Keratinocyte (primary cell): Measurements from ENCODE around the gene MARCHF10. TPM values are rescaled to one million over a fixed set of nuclear protein-coding genes. Genes with fewer than 3 reads are reported as not detected.

Experiments used
- DNase-seq: peaks from one replicate; pipeline ENCODE4 v3.0.0-alpha.2; 2011; ENCODE audit warnings: low read depth, missing footprints, low spot score
- FAIRE-seq: peaks from 2 replicates; lab custom pipeline; 2011; peaks lifted over from hg19 to GRCh38; lab: Jason Lieb, UNC
- H2AFZ ChIP-seq: 2 replicates; pipeline ENCODE4 v1.6.0; 2012; ENCODE audit warnings: low read length, control low read depth, inconsistent platforms; ENCODE audit not compliant: control insufficient read depth
- H3K27ac ChIP-seq: 2 replicates; pipeline ENCODE4 v1.5.1; 2011; ENCODE audit warnings: low read length; ENCODE audit not compliant: control insufficient read depth, insufficient read depth
- H3K27me3 ChIP-seq: 3 replicates; pipeline ENCODE4 v1.6.0; 2011; ENCODE audit warnings: low read length; ENCODE audit not compliant: control insufficient read depth, insufficient read depth; ENCODE audit errors: extremely low read depth
- H3K36me3 ChIP-seq, 2 experiments: 2 replicates in 1 of 2; 3 replicates in 1 of 2; pipeline ENCODE4 v1.5.1; 2011; ENCODE audit warnings: low read length in 2 of 2, mild to moderate bottlenecking in 1 of 2; ENCODE audit not compliant: control insufficient read depth in 2 of 2, insufficient read depth in 2 of 2; ENCODE audit errors: extremely low read depth in 1 of 2
- H3K4me1 ChIP-seq: 3 replicates; pipeline ENCODE4 v1.5.1; 2011; ENCODE audit warnings: low read length; ENCODE audit not compliant: control insufficient read depth, insufficient read depth; ENCODE audit errors: extremely low read depth
- H3K4me2 ChIP-seq: 3 replicates; pipeline ENCODE4 v1.6.0; 2011; ENCODE audit warnings: low read depth, low read length; ENCODE audit not compliant: control insufficient read depth, insufficient read depth; ENCODE audit errors: extremely low read depth
- H3K4me3 ChIP-seq, 3 experiments: fragments of 200-600 bp in 1 of 3; sonication (generic) in 1 of 3; 2 replicates in 2 of 3; 3 replicates in 1 of 3; pipeline ENCODE4 v1.5.1; 2011 to 2016; ENCODE audit warnings: low read length in 3 of 3, mild to moderate bottlenecking in 3 of 3, control low read depth in 2 of 3, inconsistent platforms in 1 of 3, low read depth in 1 of 3, mixed read lengths in 1 of 3, mixed run types in 1 of 3, moderate library complexity in 1 of 3; ENCODE audit not compliant: control insufficient read depth in 2 of 3, insufficient read depth in 2 of 3; ENCODE audit errors: extremely low read depth in 1 of 3
- H3K79me2 ChIP-seq: 2 replicates; pipeline ENCODE4 v1.6.0; 2012; ENCODE audit warnings: low read length; ENCODE audit not compliant: control insufficient read depth, insufficient read depth
- H3K9ac ChIP-seq: 3 replicates; pipeline ENCODE4 v1.6.0; 2011; ENCODE audit warnings: low read length; ENCODE audit not compliant: control insufficient read depth, insufficient read depth; ENCODE audit errors: extremely low read depth
- H3K9me1 ChIP-seq: 3 replicates; pipeline ENCODE4 v1.6.0; 2011; ENCODE audit warnings: low read length; ENCODE audit not compliant: control insufficient read depth, insufficient read depth; ENCODE audit errors: extremely low read depth
- H3K9me3 ChIP-seq: 2 replicates; pipeline ENCODE4 v1.5.1; 2012; ENCODE audit warnings: low read depth, low read length; ENCODE audit not compliant: control insufficient read depth
- H4K20me1 ChIP-seq: 3 replicates; pipeline ENCODE4 v1.6.0; 2011; ENCODE audit warnings: low read length; ENCODE audit not compliant: control insufficient read depth, insufficient read depth; ENCODE audit errors: extremely low read depth
- CTCF ChIP-seq, 3 experiments: IDR thresholded peaks in 1 of 3; conservative IDR thresholded peaks in 1 of 3; optimal IDR thresholded peaks in 1 of 3; 2 replicates in 2 of 3; 3 replicates in 1 of 3; pipeline versions ENCODE3 to v1.5.1; 2011; ENCODE audit warnings: low read length in 3 of 3, mild to moderate bottlenecking in 3 of 3, moderate library complexity in 2 of 3, control low read depth in 1 of 3, inconsistent platforms in 1 of 3; ENCODE audit not compliant: insufficient read depth in 2 of 3; ENCODE audit errors: extremely low read depth in 1 of 3
- EZH2 ChIP-seq: IDR thresholded peaks from one replicate; pipeline ENCODE4 v1.6.1; 2012; ENCODE audit warnings: inconsistent platforms, mild to moderate bottlenecking, low read length, moderate library complexity
- dilution Hi-C: fragments of 300-500 bp; cut with MboI; formaldehyde crosslinking; loops from one replicate; pipeline ENCODE4 v1.7.0; 2020; ENCODE audit warnings: low sequenced_read_pairs; ENCODE audit not compliant: extremely low pct_ligation_motif_present
- polyA plus RNA-seq, 5 experiments: library from polyadenylated mRNA; depleted of rRNA in 3 of 5; stranded (reverse) in 3 of 5; stranded (forward) in 1 of 5; unstranded in 1 of 5; fragments of >200 nt; gene quantifications; 1 replicate in 1 of 5; 2 replicates in 3 of 5; 3 replicates in 1 of 5; pipeline versions ENCODE4 v1.2.1 to v1.2.3, GENCODE V29; 2011 to 2012; ENCODE audit warnings: missing spikeins in 2 of 5, low read depth in 1 of 5, low replicate concordance in 1 of 5

MARCHF10 gene
- polyA plus RNA-seq, 1 donor (not counting 4 experiments of a cell fraction or from before 2014, with no cell fraction given): not detected

- Histone ChIP-seq H3K4me3 (no peak overlapping the region), H3K36me3 (peaks cover 0 to 8% of the 10 kb centered on the region in 2 experiments), H3K9me3 (no peaks in the 10 kb centered on the region), H2AFZ (no peak overlapping the region), H3K79me2 (no peaks in the 10 kb centered on the region), H3K9ac (no peak overlapping the region), H4K20me1 (no peaks in the 10 kb centered on the region), H3K9me1 (no peaks in the 10 kb centered on the region), H3K27me3 (no peaks in the 10 kb centered on the region), H3K27ac (no peak overlapping the region), H3K4me2 (no peak overlapping the region), H3K4me1 (peaks cover 14% of the 10 kb centered on the region)
- FAIRE-seq (no peak), DNase-seq (no peak)
- TF ChIP-seq EZH2 (no peak), CTCF (optimal IDR thresholded peaks at IDR 0.05 in 1 of 3, IDR thresholded peaks at IDR 0.05 in 1 of 3, conservative IDR thresholded peaks at IDR 0.05 in 1 of 3; ENCODE audit: extremely low read depth in 1 of 3, insufficient read depth in 2 of 3, low read length in 3 of 3) (no peak)
- dilution Hi-C loops: no loop called here
Measured at GRCh38 chr17:62664336-62665120, 143.6 kb downstream of the MARCHF10 start.

- H3K9ac ChIP-seq: no peak overlapping the region
- peaks cover 7% of the 10 kb centered on the region for H3K4me1 ChIP-seq
- H3K27me3 ChIP-seq: no peaks in the 10 kb centered on the region
- no peaks in the 10 kb centered on the region for H3K9me1 ChIP-seq
- FAIRE-seq (no peak), DNase-seq (no peak)
- no peak for TF ChIP-seq EZH2
- TF ChIP-seq CTCF (optimal IDR thresholded peaks at IDR 0.05 in 1 of 3, IDR thresholded peaks at IDR 0.05 in 1 of 3, conservative IDR thresholded peaks at IDR 0.05 in 1 of 3; ENCODE audit: extremely low read depth in 1 of 3, insufficient read depth in 2 of 3, low read length in 3 of 3): no peak
- no peaks in the 10 kb centered on the region for H3K79me2 ChIP-seq
- H4K20me1 ChIP-seq: no peaks in the 10 kb centered on the region
- no peak overlapping the region for H3K27ac ChIP-seq
- dilution Hi-C loops: no loop called here
- no peak overlapping the region for H3K4me3 ChIP-seq
- H3K4me2 ChIP-seq: no peak overlapping the region
- H3K36me3 ChIP-seq: peaks cover 0 to 8% of the 10 kb centered on the region in 2 experiments
- no peaks in the 10 kb centered on the region for H3K9me3 ChIP-seq
- H2AFZ ChIP-seq: no peak overlapping the region
Measured at GRCh38 chr17:62663304-62663703, 144.8 kb downstream of the MARCHF10 start.
